ENCODE measurements around the gene NCK2. TPM values are rescaled to one million over a fixed set of nuclear protein-coding genes. Genes with fewer than 3 reads are reported as not detected.

Gene NCK2
- total RNA-seq, 6 experiments from 2014 or later = 18.6 to 20.2 (median 19.8) TPM

DNA sequence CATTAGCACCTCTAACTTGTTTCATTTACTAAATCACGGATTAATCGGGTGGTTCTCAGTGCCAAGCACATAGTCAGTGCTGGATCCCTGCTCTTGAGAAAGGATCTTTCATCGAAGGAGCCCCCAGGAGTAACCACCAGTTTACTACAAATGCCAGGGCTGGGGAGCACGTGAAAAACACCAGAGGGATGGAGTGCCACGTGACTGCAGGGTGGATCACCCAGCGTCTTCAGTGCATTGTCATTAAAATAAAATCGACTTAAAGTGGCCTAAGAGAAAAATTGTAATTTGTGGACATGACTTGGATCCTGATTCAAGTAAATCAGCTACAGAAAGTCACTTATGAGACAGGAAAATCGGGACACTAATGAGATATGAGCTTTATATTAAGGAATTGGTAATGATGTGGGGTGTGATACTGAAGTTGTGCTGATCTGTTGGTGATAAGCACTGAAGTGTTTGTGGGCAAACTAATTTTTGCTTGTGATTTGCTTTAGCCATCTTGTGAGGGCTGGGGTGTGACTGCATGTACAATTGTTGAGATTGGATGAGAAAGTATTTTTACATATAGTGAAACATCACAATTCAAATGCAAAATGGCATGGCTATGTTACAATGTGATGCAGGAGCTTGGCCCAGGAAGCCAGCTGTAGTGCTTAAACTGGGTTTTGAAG, 63.8 kb downstream of the NCK2 start:
- Mint-ChIP-seq H3K27ac (no peak overlapping the region), H3K9me3 (no peaks in the 10 kb centered on the region), H3K27me3 (ENCODE audit: insufficient read depth) (peaks cover 2% of the 10 kb centered on the region; the same call in 1 of the 2 replicates), H3K4me3 (no peak overlapping the region), H3K4me1 (ENCODE audit: low read depth) (peaks cover 15% of the 10 kb centered on the region), H3K36me3 (ENCODE audit: low read depth) (no peaks in the 10 kb centered on the region)
- DNase-seq = no peak
- TF ChIP-seq, protein P1, sequence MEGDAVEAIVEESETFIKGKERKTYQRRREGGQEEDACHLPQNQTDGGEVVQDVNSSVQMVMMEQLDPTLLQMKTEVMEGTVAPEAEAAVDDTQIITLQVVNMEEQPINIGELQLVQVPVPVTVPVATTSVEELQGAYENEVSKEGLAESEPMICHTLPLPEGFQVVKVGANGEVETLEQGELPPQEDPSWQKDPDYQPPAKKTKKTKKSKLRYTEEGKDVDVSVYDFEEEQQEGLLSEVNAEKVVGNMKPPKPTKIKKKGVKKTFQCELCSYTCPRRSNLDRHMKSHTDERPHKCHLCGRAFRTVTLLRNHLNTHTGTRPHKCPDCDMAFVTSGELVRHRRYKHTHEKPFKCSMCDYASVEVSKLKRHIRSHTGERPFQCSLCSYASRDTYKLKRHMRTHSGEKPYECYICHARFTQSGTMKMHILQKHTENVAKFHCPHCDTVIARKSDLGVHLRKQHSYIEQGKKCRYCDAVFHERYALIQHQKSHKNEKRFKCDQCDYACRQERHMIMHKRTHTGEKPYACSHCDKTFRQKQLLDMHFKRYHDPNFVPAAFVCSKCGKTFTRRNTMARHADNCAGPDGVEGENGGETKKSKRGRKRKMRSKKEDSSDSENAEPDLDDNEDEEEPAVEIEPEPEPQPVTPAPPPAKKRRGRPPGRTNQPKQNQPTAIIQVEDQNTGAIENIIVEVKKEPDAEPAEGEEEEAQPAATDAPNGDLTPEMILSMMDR (IDR thresholded peaks at IDR 0.05) = no peak

DNA sequence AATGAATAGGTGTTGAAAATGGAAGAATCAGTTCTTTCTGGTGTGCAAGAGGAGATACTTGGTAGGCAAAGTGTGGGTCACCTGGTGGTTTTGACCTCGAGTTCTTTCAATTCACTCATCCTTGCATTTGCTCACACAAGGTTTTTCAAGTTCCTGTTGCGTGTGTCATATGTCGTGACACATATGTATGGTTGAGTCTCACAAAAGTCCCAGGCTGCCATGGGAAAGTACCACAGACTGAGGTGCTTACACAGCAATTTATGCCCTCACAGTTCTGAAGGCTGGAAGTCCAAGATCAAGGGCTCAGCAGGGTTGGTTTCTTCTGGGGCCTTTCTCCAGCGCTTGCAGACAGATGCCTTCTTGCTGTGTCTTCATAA, 64.4 kb downstream of the NCK2 start:
- TF ChIP-seq, protein P1 (IDR thresholded peaks at IDR 0.05) = no peak
- Mint-ChIP-seq H3K27me3 (ENCODE audit: insufficient read depth) (peaks cover 2% of the 10 kb centered on the region; the same call in 1 of the 2 replicates), H3K4me1 (ENCODE audit: low read depth) (peaks cover 11% of the 10 kb centered on the region), H3K27ac (no peak overlapping the region), H3K9me3 (no peaks in the 10 kb centered on the region), H3K36me3 (ENCODE audit: low read depth) (no peaks in the 10 kb centered on the region), H3K4me3 (no peak overlapping the region)
- no peak for DNase-seq

DNA sequence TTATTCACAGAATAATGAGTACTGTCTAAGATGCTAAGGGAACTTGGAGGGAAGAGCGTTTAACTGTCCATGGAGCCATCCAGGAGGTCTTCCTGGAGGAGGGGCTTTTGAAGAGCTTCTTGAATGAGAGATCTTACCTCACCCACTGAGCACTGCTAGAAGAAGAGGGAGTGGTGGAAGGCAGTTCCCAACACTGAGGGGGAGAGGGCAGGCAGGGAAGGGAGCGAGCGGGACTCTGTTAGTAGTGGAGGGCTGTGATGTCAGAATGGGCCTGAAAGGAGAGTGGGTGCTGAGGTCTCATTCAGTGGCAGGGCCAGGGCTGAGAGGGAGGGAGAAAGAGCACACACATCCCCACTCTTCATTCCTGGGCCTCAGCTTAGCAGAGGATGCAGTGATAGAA, 65.0 kb downstream of the NCK2 start:
- no peak overlapping the region for H3K27ac Mint-ChIP-seq
- no peak overlapping the region for H3K4me3 Mint-ChIP-seq
- no peaks in the 10 kb centered on the region for H3K36me3 Mint-ChIP-seq (ENCODE audit: low read depth)
- TF ChIP-seq, protein P1 (IDR thresholded peaks at IDR 0.05) = no peak
- H3K4me1 Mint-ChIP-seq (ENCODE audit: low read depth) = peaks cover 6% of the 10 kb centered on the region; the same call in 1 of the 2 replicates
- H3K27me3 Mint-ChIP-seq (ENCODE audit: insufficient read depth) = peaks cover 2% of the 10 kb centered on the region; the same call in 1 of the 2 replicates
- no peak for DNase-seq
- no peaks in the 10 kb centered on the region for H3K9me3 Mint-ChIP-seq

DNA sequence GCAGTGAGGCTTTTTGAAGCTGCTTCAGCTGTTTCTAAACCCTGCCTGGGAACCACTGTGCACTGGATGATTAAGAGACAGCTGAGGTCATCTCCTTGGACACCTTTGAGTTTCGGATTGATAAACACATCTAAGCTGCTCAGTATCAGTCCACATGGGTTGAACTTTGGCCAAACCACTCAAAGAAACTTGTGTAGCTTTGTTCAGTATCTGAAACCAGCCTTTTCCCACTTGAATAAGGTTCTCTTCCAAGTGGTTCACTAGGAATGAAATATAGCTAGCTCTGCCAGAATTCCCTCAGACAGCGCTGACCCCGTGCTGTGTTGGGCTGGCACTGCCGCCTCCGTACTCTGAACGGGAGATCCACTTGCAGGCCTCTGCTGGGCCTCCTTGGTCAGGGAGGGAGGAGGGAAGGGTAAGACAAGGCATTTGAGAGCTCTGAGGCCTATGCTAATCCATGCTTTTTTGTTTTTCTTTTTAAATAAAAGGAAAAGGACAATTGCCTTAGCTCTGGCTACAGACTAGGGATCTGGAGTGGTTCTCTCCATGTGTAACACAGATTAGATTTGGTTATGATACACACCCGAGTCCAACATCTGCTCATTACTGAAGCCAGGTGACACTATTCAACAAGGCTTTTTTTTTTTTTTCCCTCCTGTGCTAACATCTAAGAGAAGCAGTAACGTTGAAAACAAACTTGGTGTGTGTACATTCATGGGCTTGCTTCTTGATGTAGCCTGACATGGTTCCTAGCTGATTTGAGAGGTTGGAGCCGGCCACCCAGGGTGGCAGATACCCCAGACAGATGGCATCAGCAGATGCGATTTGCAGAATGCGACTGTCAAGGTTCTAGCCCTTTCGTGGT, 67.7 kb downstream of the NCK2 start:
- H3K4me1 Mint-ChIP-seq (ENCODE audit: low read depth) = peaks cover 6% of the 10 kb centered on the region; the same call in 1 of the 2 replicates
- no peaks in the 10 kb centered on the region for H3K9me3 Mint-ChIP-seq
- TF ChIP-seq, protein P1 (IDR thresholded peaks at IDR 0.05) = no peak
- H3K36me3 Mint-ChIP-seq (ENCODE audit: low read depth) = peaks cover 8% of the 10 kb centered on the region; the same call in 1 of the 2 replicates
- peaks cover 2% of the 10 kb centered on the region; the same call in 1 of the 2 replicates for H3K27me3 Mint-ChIP-seq (ENCODE audit: insufficient read depth)
- no peak overlapping the region for H3K4me3 Mint-ChIP-seq
- no peak for DNase-seq
- no peak overlapping the region for H3K27ac Mint-ChIP-seq

DNA sequence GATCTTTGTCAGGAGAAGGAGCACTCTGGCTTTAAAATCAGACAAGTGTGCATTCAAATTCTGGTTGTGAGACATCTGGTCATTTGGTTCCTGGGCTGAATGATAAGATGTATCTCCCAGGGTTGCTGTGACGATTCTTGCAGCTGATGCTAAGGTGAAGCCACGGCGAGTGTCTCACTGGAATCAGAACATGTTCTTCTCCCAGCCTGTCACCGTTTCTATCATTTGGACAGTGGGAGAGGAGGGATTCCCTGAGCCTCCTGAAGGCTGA, 68.3 kb downstream of the NCK2 start:
- H3K4me3 Mint-ChIP-seq = no peak overlapping the region
- TF ChIP-seq, protein P1 (IDR thresholded peaks at IDR 0.05) = no peak
- no peaks in the 10 kb centered on the region for H3K9me3 Mint-ChIP-seq
- peaks cover 2% of the 10 kb centered on the region; the same call in 1 of the 2 replicates for H3K27me3 Mint-ChIP-seq (ENCODE audit: insufficient read depth)
- peaks cover 9% of the 10 kb centered on the region; the same call in 1 of the 2 replicates for H3K36me3 Mint-ChIP-seq (ENCODE audit: low read depth)
- H3K27ac Mint-ChIP-seq = no peak overlapping the region
- no peak for DNase-seq
- H3K4me1 Mint-ChIP-seq (ENCODE audit: low read depth) = peaks cover 6% of the 10 kb centered on the region; the same call in 1 of the 2 replicates

Data from HFFc6 (cell line).